HCT116 (cell line): ENCODE measurements around the gene UNKL. TPM values are rescaled to one million over a fixed set of nuclear protein-coding genes. Genes with fewer than 3 reads are reported as not detected.
A peak's percentile ranks its signal among the peaks of the same experiment; 100 is the strongest.

Experiments used
- ATAC-seq: fragments of 200-7000 bp; cut with Tn5 transposase; 2 replicates; pipeline ENCODE4 v1.9.1; 2020; ENCODE audit warnings: mild to moderate bottlenecking, moderate library complexity
- BruUV-seq: library from RNA; stranded (reverse); fragments of 400-500 nt; replicated peaks from 2 replicates; lab custom pipeline; 2021; lab: Mats Ljungman, UMichigan
- CTCF ChIA-PET: fragments of 300-600 bp; sonication (Branson Sonifier 250); formaldehyde crosslinking; loops from one replicate; lab custom pipeline; 2021; ENCODE audit warnings: antibody characterized with exemption; lab: Charles Lee
- POLR2A ChIA-PET: fragments of 300-600, 350-600 bp; sonication (Branson Sonifier 250); formaldehyde crosslinking; loops from one replicate; lab custom pipeline; 2021; ENCODE audit warnings: antibody characterized with exemption; lab: Charles Lee
- RAD21 ChIA-PET, 2 experiments: fragments of 300-600 bp; sonication (Branson Sonifier 250); formaldehyde crosslinking; loops; one replicate each; lab custom pipeline; 2023; ENCODE audit warnings: low total read pairs in 2 of 2; ENCODE audit not compliant: uncharacterized antibody in 2 of 2, unreplicated experiment in 2 of 2, low non-redundant PET in 1 of 2; lab: Charles Lee
- DNase-seq: peaks from one replicate; pipeline ENCODE4 v3.0.0-alpha.2; 2010; ENCODE audit warnings: low read depth, low spot score
- H2AFZ ChIP-seq: fragments of 200-600 bp; shearing (Covaris generic), sonication (generic); 2 replicates; pipeline ENCODE4 v1.6.1; 2017; ENCODE audit warnings: low read depth, mixed run types, mixed read lengths, antibody characterized with exemption, low read length; ENCODE audit not compliant: poor library complexity, severe bottlenecking
- H3K27ac ChIP-seq: 2 replicates; pipeline ENCODE4 v1.5.1; 2012; ENCODE audit warnings: low read depth, low read length
- H3K27me3 ChIP-seq: fragments of 200-600 bp; sonication (generic); 2 replicates; pipeline ENCODE4 v1.6.1; 2016; ENCODE audit warnings: mixed run types, low read length, mixed read lengths; ENCODE audit not compliant: insufficient read depth
- H3K36me3 ChIP-seq, 2 experiments: fragments of 200-500 bp in 1 of 2; fragments of 200-600 bp in 1 of 2; sonication (Bioruptor generic) in 1 of 2; sonication (generic) in 1 of 2; 2 replicates each; pipeline versions ENCODE4 v1.5.1 to v1.6.1; 2014 to 2016; ENCODE audit warnings: low read length in 2 of 2, inconsistent platforms in 1 of 2, mixed read lengths in 1 of 2, mixed run types in 1 of 2; ENCODE audit not compliant: insufficient read depth in 2 of 2, control insufficient read depth in 1 of 2
- H3K4me1 ChIP-seq, 2 experiments: fragments of 200-600 bp in 1 of 2; sonication (generic) in 1 of 2; 2 replicates each; pipeline versions ENCODE4 v1.5.1 to v1.6.1; 2012 to 2017; ENCODE audit warnings: low read length in 2 of 2, inconsistent platforms in 1 of 2, mild to moderate bottlenecking in 1 of 2, mixed read lengths in 1 of 2, mixed run types in 1 of 2, moderate library complexity in 1 of 2; ENCODE audit not compliant: insufficient read depth in 2 of 2, control insufficient read depth in 1 of 2
- H3K4me2 ChIP-seq: fragments of 200-600 bp; sonication (generic); 2 replicates; pipeline ENCODE4 v1.6.1; 2017; ENCODE audit warnings: mixed run types, low read length, mixed read lengths
- H3K4me3 ChIP-seq, 2 experiments: fragments of 200-600 bp in 1 of 2; sonication (generic) in 1 of 2; replicated peaks in 1 of 2; 2 replicates each; pipeline ENCODE4 v1.5.1; 2011 to 2016; ENCODE audit warnings: low read length in 2 of 2, control low read depth in 1 of 2, low read depth in 1 of 2, mild to moderate bottlenecking in 1 of 2, mixed read lengths in 1 of 2, mixed run types in 1 of 2
- H3K79me2 ChIP-seq: fragments of 200-600 bp; sonication (generic); 2 replicates; pipeline ENCODE4 v1.6.1; 2017; ENCODE audit warnings: mild to moderate bottlenecking, mixed run types, low read length, moderate library complexity, mixed read lengths; ENCODE audit not compliant: insufficient read depth
- H3K9ac ChIP-seq: fragments of 200-600 bp; sonication (generic); 2 replicates; pipeline ENCODE4 v1.6.1; 2016; ENCODE audit warnings: low read length, mixed read lengths
- H3K9me2 ChIP-seq: fragments of 200-600 bp; sonication (generic), shearing (Covaris generic); 2 replicates; pipeline ENCODE4 v1.6.1; 2017; ENCODE audit warnings: mixed run types, mild to moderate bottlenecking, moderate library complexity; ENCODE audit not compliant: insufficient read depth
- H3K9me3 ChIP-seq, 2 experiments: fragments of 200-500 bp in 1 of 2; fragments of 200-600 bp in 1 of 2; sonication (Bioruptor generic) in 1 of 2; sonication (generic) in 1 of 2; 2 replicates each; pipeline ENCODE4 v1.6.1; 2014 to 2017; ENCODE audit warnings: low read length in 2 of 2, mixed read lengths in 2 of 2, inconsistent platforms in 1 of 2, low read depth in 1 of 2, mild to moderate bottlenecking in 1 of 2, mixed run types in 1 of 2, moderate library complexity in 1 of 2; ENCODE audit not compliant: control insufficient read depth in 1 of 2, insufficient read depth in 1 of 2
- H4K20me1 ChIP-seq: fragments of 200-600 bp; sonication (generic), shearing (Covaris generic); 2 replicates; pipeline ENCODE4 v1.6.1; 2017; ENCODE audit warnings: mixed run types, mild to moderate bottlenecking, moderate library complexity; ENCODE audit not compliant: insufficient read depth
- CBX3 ChIP-seq: IDR thresholded peaks from 2 replicates; pipeline ENCODE4 v1.6.1; 2012; ENCODE audit warnings: low read depth
- CEBPB ChIP-seq: IDR thresholded peaks from 2 replicates; pipeline ENCODE4 v1.6.1; 2012; ENCODE audit warnings: low read depth
- ELF1 ChIP-seq: IDR thresholded peaks from 2 replicates; pipeline ENCODE4 v1.6.1; 2012; ENCODE audit warnings: low read depth, borderline replicate concordance
- EZH2 ChIP-seq: fragments of 200-600 bp; sonication (generic); IDR thresholded peaks from 2 replicates; pipeline ENCODE4 v1.6.1; 2017; ENCODE audit warnings: antibody characterized with exemption, mixed run types
- EZH2phosphoT487 ChIP-seq: fragments of 200-600 bp; IDR thresholded peaks from 2 replicates; pipeline ENCODE4 v1.6.1; 2018; ENCODE audit warnings: antibody characterized with exemption, borderline replicate concordance
- FOSL1 ChIP-seq: IDR thresholded peaks from 2 replicates; pipeline ENCODE4 v1.6.1; 2012; ENCODE audit warnings: low read depth
- JUND ChIP-seq: IDR thresholded peaks from 2 replicates; pipeline ENCODE4 v1.6.1; 2012
- POLR2AphosphoS5 ChIP-seq: IDR thresholded peaks from 2 replicates; pipeline ENCODE4 v1.6.1; 2011; ENCODE audit warnings: mild to moderate bottlenecking, low read depth, low read length, moderate library complexity
- RAD21 ChIP-seq: IDR thresholded peaks from 2 replicates; pipeline ENCODE4 v1.6.1; 2012; ENCODE audit warnings: low read depth, mild to moderate bottlenecking
- TCF7L2 ChIP-seq: IDR thresholded peaks from 2 replicates; pipeline ENCODE4 v1.7.0; 2011; ENCODE audit warnings: borderline replicate concordance, inconsistent platforms; ENCODE audit not compliant: insufficient read depth, insufficient read length; ENCODE audit errors: extremely low read depth
- ZBTB33 ChIP-seq: IDR thresholded peaks from 2 replicates; pipeline ENCODE4 v1.6.1; 2011; ENCODE audit warnings: mild to moderate bottlenecking, low read length, moderate library complexity; ENCODE audit not compliant: insufficient replicate concordance; ENCODE audit errors: extremely low read depth
- ZNF274 ChIP-seq: fragments of 200-500 bp; sonication (Bioruptor generic); IDR thresholded peaks from 2 replicates; pipeline ENCODE4 v1.6.1; 2014; ENCODE audit warnings: mild to moderate bottlenecking, low read depth, low read length, inconsistent platforms
- intact Hi-C: fragments of 100-400 bp; cut with micrococcal nuclease; formaldehyde crosslinking; loops from 2 replicates; pipeline ENCODE4 v1.10.0; 2022
- total RNA-seq: library from RNA; stranded (reverse); gene quantifications from one replicate; pipeline ENCODE4 v1.2.1, GENCODE V29; 2021; ENCODE audit not compliant: unreplicated experiment
- TF ChIP-seq, protein P1 (sequence below): IDR thresholded peaks from 2 replicates; pipeline ENCODE4 v1.6.1; 2012
- TF ChIP-seq, protein P2 (sequence below), 3 experiments: fragments of 200-600 bp in 1 of 3; sonication (generic) in 1 of 3; IDR thresholded peaks in 2 of 3; conservative IDR thresholded peaks in 1 of 3; 2 replicates each; pipeline ENCODE4 v1.5.1; 2012 to 2017; ENCODE audit warnings: low read depth in 2 of 3, low read length in 2 of 3, antibody characterized with exemption in 1 of 3, borderline replicate concordance in 1 of 3, control low read depth in 1 of 3, mild to moderate bottlenecking in 1 of 3, mixed read lengths in 1 of 3, mixed run types in 1 of 3, moderate library complexity in 1 of 3; ENCODE audit not compliant: insufficient read depth in 1 of 3

UNKL gene
- total RNA-seq, 1 experiment from 2014 or later, result 24.9 TPM

DNA sequence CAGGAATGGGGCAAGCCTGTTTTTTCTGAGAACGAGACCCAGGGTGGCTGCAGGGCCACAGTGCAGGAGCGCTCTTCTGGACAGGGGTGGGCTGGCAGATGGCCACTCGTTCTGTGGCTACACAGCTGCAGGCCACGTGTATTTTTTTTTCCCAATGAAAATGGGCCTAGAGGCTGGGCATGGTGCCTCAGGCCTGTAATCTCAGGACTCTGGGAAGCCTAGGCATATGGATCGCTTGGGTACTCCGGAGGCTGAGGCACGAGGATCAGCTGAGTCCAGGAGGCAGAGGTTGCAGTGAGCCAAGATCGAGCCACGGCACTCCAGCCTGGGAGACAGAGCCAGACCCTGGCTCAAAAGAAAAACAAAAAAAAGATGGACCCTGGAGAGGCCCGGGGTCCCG lies 6.8 kb downstream of the UNKL start:
- Histone ChIP-seq H4K20me1 (no peaks in the 10 kb centered on the region), H3K79me2 (0 out of 2 replicates have a peak, but pooled peaks cover 4% of the 10 kb centered on the region), H3K27ac (no peak overlapping the region), H3K4me2 (peak overlapping the region; percentile 95), H3K4me1 (peaks cover 9 to 12% of the 10 kb centered on the region in 2 experiments), H3K9ac (peak overlapping the region; percentile 29; the same call in 1 of the 2 replicates)
- CTCF ChIA-PET, result no interaction called here
- no TSS peak for BruUV-seq
- DNase-seq (no peak), ATAC-seq (peak; percentile 45)
- TF ChIP-seq CEBPB, result no peak
- TF ChIP-seq CBX3, result no peak
- TF ChIP-seq FOSL1, result no peak
- TF ChIP-seq RAD21, result no peak
- no peak for TF ChIP-seq JUND
- TF ChIP-seq ELF1, result no peak
- TF ChIP-seq ZNF274, result no peak
- TF ChIP-seq, protein P1, sequence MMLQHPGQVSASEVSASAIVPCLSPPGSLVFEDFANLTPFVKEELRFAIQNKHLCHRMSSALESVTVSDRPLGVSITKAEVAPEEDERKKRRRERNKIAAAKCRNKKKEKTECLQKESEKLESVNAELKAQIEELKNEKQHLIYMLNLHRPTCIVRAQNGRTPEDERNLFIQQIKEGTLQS, result no peak
- TF ChIP-seq EZH2, result no peak
- TF ChIP-seq, all 23 proteins: peak for 0
- ChIA-PET RAD21 (no interaction called here), POLR2A (interaction anchor here (0.5 to 0.7 kb wide), 2 partner anchors 13 to 314 kb away, joined by 3 read pairs; partner anchors contain the start of gene UQCC4)
- no peaks in the 10 kb centered on the region for H3K9me2 ChIP-seq
- H3K27me3 ChIP-seq, result no peaks in the 10 kb centered on the region
- H3K4me3 ChIP-seq, result 0 out of 4 replicates have a peak overlapping the region, but pooled peaks of 1 of the 2 experiments have one; percentile 54
- H3K9me3 ChIP-seq, result no peaks in the 10 kb centered on the region
- intact Hi-C loops, result no loop called here
- no peaks in the 10 kb centered on the region for H3K36me3 ChIP-seq
- no peak overlapping the region for H2AFZ ChIP-seq

DNA sequence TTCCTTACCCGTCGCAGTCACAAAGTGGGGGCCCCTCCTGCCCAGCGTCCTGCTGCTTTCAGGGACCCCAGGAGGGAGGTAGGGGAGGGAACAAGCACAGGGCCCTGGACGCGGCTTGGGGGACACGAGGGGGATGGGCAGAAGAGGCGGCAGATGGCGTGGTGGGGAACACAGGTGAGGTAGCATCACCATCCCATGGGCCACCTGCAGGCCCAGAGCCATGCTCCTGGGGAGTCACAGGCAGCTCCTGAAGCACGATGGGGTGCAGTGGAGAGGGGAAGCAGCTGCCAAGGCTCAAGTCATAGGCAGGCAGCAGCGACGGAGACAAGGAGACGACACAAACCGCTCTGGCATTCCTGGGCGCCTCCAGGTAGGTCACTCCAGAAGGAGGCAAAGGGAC lies 10.8 kb downstream of the UNKL start:
- CTCF ChIA-PET, result no interaction called here
- Histone ChIP-seq H3K9me3 (no peaks in the 10 kb centered on the region), H3K4me3 (no peak overlapping the region), H4K20me1 (no peaks in the 10 kb centered on the region), H2AFZ (no peak overlapping the region), H3K27me3 (no peaks in the 10 kb centered on the region), H3K9ac (no peak overlapping the region), H3K9me2 (no peaks in the 10 kb centered on the region), H3K4me2 (no peak overlapping the region), H3K36me3 (no peaks in the 10 kb centered on the region), H3K4me1 (peaks cover 9 to 12% of the 10 kb centered on the region in 2 experiments), H3K27ac (no peak overlapping the region), H3K79me2 (0 out of 2 replicates have a peak, but pooled peaks cover 4% of the 10 kb centered on the region)
- no peak for ATAC-seq
- no TSS peak for BruUV-seq
- intact Hi-C loops, result no loop called here
- POLR2A ChIA-PET, result no interaction called here
- RAD21 ChIA-PET, result no interaction called here
- no peak for DNase-seq
- no peak for TF ChIP-seq ZBTB33
- no peak for TF ChIP-seq POLR2AphosphoS5
- TF ChIP-seq EZH2phosphoT487, result no peak
- no peak for TF ChIP-seq TCF7L2
- TF ChIP-seq, protein P2, sequence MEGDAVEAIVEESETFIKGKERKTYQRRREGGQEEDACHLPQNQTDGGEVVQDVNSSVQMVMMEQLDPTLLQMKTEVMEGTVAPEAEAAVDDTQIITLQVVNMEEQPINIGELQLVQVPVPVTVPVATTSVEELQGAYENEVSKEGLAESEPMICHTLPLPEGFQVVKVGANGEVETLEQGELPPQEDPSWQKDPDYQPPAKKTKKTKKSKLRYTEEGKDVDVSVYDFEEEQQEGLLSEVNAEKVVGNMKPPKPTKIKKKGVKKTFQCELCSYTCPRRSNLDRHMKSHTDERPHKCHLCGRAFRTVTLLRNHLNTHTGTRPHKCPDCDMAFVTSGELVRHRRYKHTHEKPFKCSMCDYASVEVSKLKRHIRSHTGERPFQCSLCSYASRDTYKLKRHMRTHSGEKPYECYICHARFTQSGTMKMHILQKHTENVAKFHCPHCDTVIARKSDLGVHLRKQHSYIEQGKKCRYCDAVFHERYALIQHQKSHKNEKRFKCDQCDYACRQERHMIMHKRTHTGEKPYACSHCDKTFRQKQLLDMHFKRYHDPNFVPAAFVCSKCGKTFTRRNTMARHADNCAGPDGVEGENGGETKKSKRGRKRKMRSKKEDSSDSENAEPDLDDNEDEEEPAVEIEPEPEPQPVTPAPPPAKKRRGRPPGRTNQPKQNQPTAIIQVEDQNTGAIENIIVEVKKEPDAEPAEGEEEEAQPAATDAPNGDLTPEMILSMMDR (IDR thresholded peaks at IDR 0.05 in 2 of 3, conservative IDR thresholded peaks at IDR 0.05 in 1 of 3; ENCODE audit: borderline replicate concordance in 1 of 3, insufficient read depth in 1 of 3, low read depth in 2 of 3, low read length in 2 of 3), result no peak
